Skeletal muscle satellite cell (primary cell): ENCODE data around the gene ASPSCR1.

Experiments
- H3K27me3 ChIP-seq: 2 replicates; pipeline ENCODE4 v1.7.0; 2013; ENCODE audit warnings: low read length; ENCODE audit not compliant: control insufficient read depth, insufficient read depth
- H3K36me3 ChIP-seq: 2 replicates; pipeline ENCODE4 v1.7.0; 2013; ENCODE audit warnings: mild to moderate bottlenecking, control low read depth, low read length; ENCODE audit not compliant: insufficient read depth
- H3K4me1 ChIP-seq: 2 replicates; pipeline ENCODE4 v1.7.0; 2013; ENCODE audit warnings: low read length; ENCODE audit not compliant: control insufficient read depth, insufficient read depth
- H3K4me2 ChIP-seq: 2 replicates; pipeline ENCODE4 v1.7.0; 2013; ENCODE audit warnings: mild to moderate bottlenecking, low read length
- H3K4me3 ChIP-seq: 2 replicates; pipeline ENCODE4 v1.7.0; 2013; ENCODE audit warnings: low read length
- H3K9ac ChIP-seq: 2 replicates; pipeline ENCODE4 v1.7.0; 2013; ENCODE audit warnings: mild to moderate bottlenecking, low read depth, low read length, moderate library complexity
- H3K9me3 ChIP-seq: replicated peaks from 2 replicates; pipeline ENCODE4 v1.7.0; 2013; ENCODE audit warnings: mild to moderate bottlenecking, control low read depth, low read length

ASPSCR1 gene

DNA sequence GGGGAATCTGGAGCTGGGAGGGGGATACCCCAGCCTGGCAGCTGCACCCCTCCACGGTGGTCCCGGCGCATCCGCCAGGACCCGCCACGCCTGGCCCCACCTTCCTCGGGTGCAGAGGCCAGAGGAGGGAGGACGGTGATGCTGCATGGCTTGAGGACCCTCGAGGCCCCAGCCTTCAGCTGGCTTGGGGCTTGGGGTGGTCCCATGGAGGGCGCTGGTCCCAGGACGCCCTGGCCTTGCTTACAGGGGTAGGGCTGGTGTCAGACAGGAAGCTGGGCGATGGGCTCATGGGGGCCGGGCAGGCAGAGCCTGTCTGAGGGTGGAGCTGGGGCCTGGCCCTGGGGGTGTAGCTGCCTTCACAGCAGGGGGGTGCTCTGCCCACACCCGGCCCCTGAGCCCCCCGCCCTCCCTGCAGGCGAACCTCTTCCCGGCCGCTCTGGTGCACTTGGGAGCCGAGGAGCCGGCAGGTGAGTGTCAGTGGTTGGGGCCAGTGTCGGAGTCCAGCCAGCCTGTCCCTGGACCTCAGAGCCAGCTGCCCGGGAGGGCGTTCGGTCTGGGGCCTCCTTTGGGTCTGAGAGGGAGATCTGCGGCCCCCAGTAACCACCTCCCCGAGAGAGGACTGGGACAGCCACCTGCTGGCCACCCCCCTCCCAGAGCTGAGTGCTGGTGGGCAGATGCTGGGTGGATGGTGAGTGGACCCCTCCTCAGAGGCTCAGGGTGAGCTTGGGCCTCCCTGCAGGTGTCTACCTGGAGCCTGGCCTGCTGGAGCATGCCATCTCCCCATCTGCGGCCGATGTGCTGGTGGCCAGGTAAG, 38.8 kb downstream of the ASPSCR1 start:
- no peaks in the 10 kb centered on the region for H3K27me3 ChIP-seq
- no peaks in the 10 kb centered on the region for H3K9me3 ChIP-seq
- no peak overlapping the region for H3K4me2 ChIP-seq
- H3K4me1 ChIP-seq = peaks cover 6% of the 10 kb centered on the region
- H3K4me3 ChIP-seq = no peak overlapping the region
- H3K36me3 ChIP-seq = peaks cover 8% of the 10 kb centered on the region
- no peak overlapping the region for H3K9ac ChIP-seq

DNA sequence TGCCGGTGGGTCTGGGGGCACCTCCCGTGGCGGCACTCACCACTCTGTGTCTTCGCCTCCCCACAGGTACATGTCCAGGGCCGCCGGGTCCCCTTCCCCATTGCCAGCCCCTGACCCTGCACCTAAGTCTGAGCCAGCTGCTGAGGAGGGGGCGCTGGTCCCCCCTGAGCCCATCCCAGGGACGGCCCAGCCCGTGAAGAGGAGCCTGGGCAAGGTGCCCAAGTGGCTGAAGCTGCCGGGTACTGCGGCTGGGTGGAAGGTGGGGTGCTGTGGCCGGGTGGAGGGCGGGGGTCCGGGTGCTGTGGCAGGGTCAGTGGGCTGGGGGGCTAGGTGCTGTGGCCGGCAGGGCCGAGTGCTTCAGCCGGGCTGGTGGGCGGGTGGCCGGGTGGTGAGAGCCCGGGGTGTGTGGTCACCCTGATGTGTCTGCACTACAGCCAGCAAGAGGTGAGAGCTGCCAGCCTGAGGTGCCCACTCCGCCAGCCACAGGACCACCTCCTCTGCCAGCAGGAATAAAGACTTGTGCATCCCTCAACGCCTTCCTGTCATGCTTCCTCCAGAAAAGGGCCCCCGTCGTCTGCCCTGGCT, 39.5 kb downstream of the ASPSCR1 start:
- Histone ChIP-seq H3K9ac (no peak overlapping the region), H3K36me3 (peaks cover 8% of the 10 kb centered on the region), H3K4me3 (no peak overlapping the region), H3K9me3 (no peaks in the 10 kb centered on the region), H3K27me3 (no peaks in the 10 kb centered on the region), H3K4me1 (peaks cover 13% of the 10 kb centered on the region), H3K4me2 (no peak overlapping the region)

- no peak overlapping the region for H3K9ac ChIP-seq
- H3K9me3 ChIP-seq = no peaks in the 10 kb centered on the region
- no peaks in the 10 kb centered on the region for H3K27me3 ChIP-seq
- peaks cover 8% of the 10 kb centered on the region for H3K36me3 ChIP-seq
- H3K4me3 ChIP-seq = no peak overlapping the region
- H3K4me2 ChIP-seq = no peak overlapping the region
- peaks cover 16% of the 10 kb centered on the region for H3K4me1 ChIP-seq
These were observed 40.3 kb downstream of the ASPSCR1 start for GRCh38 chr17:82017612-82018151.

- Histone ChIP-seq H3K9ac (no peak overlapping the region), H3K4me3 (no peak overlapping the region)
These were observed 40.9 kb downstream of the ASPSCR1 start for GRCh38 chr17:82018152-82018988.

DNA sequence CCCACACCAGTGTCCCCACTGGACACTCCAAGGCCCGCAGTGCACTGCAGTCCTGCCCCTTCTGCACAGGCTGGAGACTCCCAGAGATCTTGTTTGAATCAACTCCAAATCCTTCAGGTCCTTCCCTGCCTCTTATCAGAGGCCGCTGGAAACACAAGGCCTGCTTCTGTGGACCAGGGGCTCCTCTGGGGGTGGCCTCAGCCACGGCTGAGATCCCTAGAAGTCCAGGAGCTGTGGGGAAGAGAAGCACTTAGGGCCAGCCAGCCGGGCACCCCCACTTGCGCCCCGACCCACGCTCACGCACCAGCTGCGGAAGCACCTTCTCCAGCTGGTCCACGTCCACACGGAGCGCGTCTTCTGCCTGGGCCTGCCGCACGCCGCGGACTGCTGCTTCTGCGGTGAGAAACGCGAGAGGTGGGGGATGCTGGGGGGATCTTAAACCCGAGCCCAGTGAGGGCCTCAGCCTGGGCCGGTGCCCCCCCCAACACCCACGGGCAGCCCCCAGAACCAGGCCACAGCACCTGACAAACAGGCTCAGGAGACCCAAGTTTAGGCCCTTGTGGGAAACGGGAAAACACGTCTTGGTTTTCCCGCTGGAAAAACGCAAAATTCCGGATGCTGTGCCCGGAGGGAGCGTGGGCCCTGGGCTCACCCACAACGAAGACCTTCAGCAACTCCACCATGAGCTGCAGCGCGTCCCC, 41.7 kb downstream of the ASPSCR1 start:
- H3K9ac ChIP-seq = no peak overlapping the region
- H3K36me3 ChIP-seq = peaks cover 8% of the 10 kb centered on the region
- no peak overlapping the region for H3K4me3 ChIP-seq
- H3K27me3 ChIP-seq = no peaks in the 10 kb centered on the region
- H3K9me3 ChIP-seq = no peaks in the 10 kb centered on the region
- H3K4me2 ChIP-seq = no peak overlapping the region
- H3K4me1 ChIP-seq = peaks cover 22% of the 10 kb centered on the region

More at GRCh38 chr17:82018152-82018988, 40.9 kb downstream of the ASPSCR1 start:
- no peaks in the 10 kb centered on the region for H3K27me3 ChIP-seq
- peaks cover 8% of the 10 kb centered on the region for H3K36me3 ChIP-seq
- no peak overlapping the region for H3K4me2 ChIP-seq
- peaks cover 16% of the 10 kb centered on the region for H3K4me1 ChIP-seq
- H3K9me3 ChIP-seq = no peaks in the 10 kb centered on the region

- peaks cover 8% of the 10 kb centered on the region for H3K36me3 ChIP-seq
- no peaks in the 10 kb centered on the region for H3K9me3 ChIP-seq
- H3K4me1 ChIP-seq = peaks cover 25% of the 10 kb centered on the region
- no peak overlapping the region for H3K9ac ChIP-seq
- H3K27me3 ChIP-seq = no peaks in the 10 kb centered on the region
- no peak overlapping the region for H3K4me3 ChIP-seq
- no peak overlapping the region for H3K4me2 ChIP-seq
These were observed 42.5 kb downstream of the ASPSCR1 start for GRCh38 chr17:82019690-82020571.

DNA sequence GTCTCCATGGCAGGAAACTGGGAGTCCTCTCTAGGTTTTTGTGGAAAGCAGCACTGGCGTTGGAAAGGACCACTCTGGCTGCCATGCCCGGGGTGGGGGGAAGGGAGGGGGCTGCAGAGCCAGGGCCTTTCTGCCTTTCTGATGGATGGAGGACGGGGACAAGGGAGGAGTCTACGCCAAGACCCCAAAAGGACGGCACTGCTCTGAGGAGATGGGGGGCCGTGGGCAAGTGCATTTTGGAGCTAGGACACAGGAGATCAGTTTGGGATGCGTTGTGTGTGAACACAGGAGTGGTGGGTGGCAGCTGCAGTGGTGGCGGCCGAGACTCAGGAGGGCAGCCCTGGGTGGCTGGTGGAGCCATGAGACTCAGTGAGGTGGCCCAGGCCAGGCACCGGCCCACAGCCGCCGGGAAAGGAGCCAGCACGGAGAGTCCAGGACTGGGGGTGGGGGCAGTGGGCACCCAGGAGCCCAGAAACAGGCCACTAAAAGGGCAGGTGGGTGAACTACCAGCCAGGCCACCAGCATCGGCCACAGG, 43.2 kb downstream of the ASPSCR1 start:
- Histone ChIP-seq H3K9ac (no peak overlapping the region), H3K36me3 (peaks cover 8% of the 10 kb centered on the region), H3K4me1 (peaks cover 25% of the 10 kb centered on the region), H3K9me3 (no peaks in the 10 kb centered on the region), H3K4me2 (peak overlapping the region; percentile 92), H3K27me3 (no peaks in the 10 kb centered on the region), H3K4me3 (no peak overlapping the region)

GRCh38 chr17:82021107-82021899, 43.9 kb downstream of the ASPSCR1 start:
- H3K4me2 ChIP-seq = peak overlapping the region; percentile 92
- peak overlapping the region; percentile 87 for H3K9ac ChIP-seq
- H3K4me3 ChIP-seq = peak overlapping the region; percentile 96
- no peaks in the 10 kb centered on the region for H3K9me3 ChIP-seq
- peaks cover 8% of the 10 kb centered on the region for H3K36me3 ChIP-seq
- peaks cover 25% of the 10 kb centered on the region for H3K4me1 ChIP-seq
- H3K27me3 ChIP-seq = no peaks in the 10 kb centered on the region

- Histone ChIP-seq H3K4me2 (peak overlapping the region; percentile 92), H3K9me3 (no peaks in the 10 kb centered on the region), H3K4me3 (peak overlapping the region; percentile 96), H3K4me1 (peaks cover 25% of the 10 kb centered on the region), H3K36me3 (peaks cover 8% of the 10 kb centered on the region), H3K27me3 (no peaks in the 10 kb centered on the region), H3K9ac (peak overlapping the region; percentile 87)
These were observed 44.5 kb downstream of the ASPSCR1 start for GRCh38 chr17:82021900-82022309.
